Urothelium cell line (cell line): ENCODE measurements around the gene AAMP.
"Not testable (repeated sequence)": the region's sequence is repeated elsewhere in the genome, so short reads cannot be mapped to it uniquely, and the experiment has no call there.

Experiments
- DNase-seq: peaks from one replicate; pipeline ENCODE4 v3.0.0; 2011; ENCODE audit warnings: low spot score, mixed read lengths
- FAIRE-seq: peaks from 2 replicates; lab custom pipeline; 2011; peaks lifted over from hg19 to GRCh38; lab: Jason Lieb, UNC

The AAMP gene

GRCh38 chr2:218276986-218277755 lies 7.2 kb upstream of the AAMP start:
- no peak for DNase-seq
- FAIRE-seq: no peak

GRCh38 chr2:218275371-218276072 lies 5.6 kb upstream of the AAMP start:
- DNase-seq: no peak
- no peak for FAIRE-seq

- DNase-seq (no peak), FAIRE-seq (no peak)
Measured at GRCh38 chr2:218274586-218274985, 4.6 kb upstream of the AAMP start.

- FAIRE-seq: no peak
- no peak for DNase-seq
Measured at GRCh38 chr2:218273908-218274249, 3.9 kb upstream of the AAMP start.

- DNase-seq, FAIRE-seq: not testable (repeated sequence)
Measured at GRCh38 chr2:218273214-218273907, 3.4 kb upstream of the AAMP start.

GRCh38 chr2:218272531-218273212 lies 2.7 kb upstream of the AAMP start:
- FAIRE-seq: no peak
- peak; percentile 80 for DNase-seq

- no peak for DNase-seq
- no peak for FAIRE-seq
Measured at GRCh38 chr2:218271865-218272530, 2.1 kb upstream of the AAMP start.

- FAIRE-seq (no peak), DNase-seq (no peak)
Measured at GRCh38 chr2:218271487-218271797, 1.5 kb upstream of the AAMP start.

GRCh38 chr2:218270721-218271486 lies 967 bp upstream of the AAMP start:
- no peak for FAIRE-seq
- DNase-seq: peak; percentile 21

GRCh38 chr2:218267259-218267658 lies 2.7 kb downstream of the AAMP start:
- no peak for FAIRE-seq
- DNase-seq: no peak

- DNase-seq (no peak), FAIRE-seq (no peak)
Measured at GRCh38 chr2:218266316-218266979, 3.5 kb downstream of the AAMP start.

GRCh38 chr2:218265626-218266025 lies 4.3 kb downstream of the AAMP start:
- no peak for DNase-seq
- FAIRE-seq: no peak

- no peak for FAIRE-seq
Measured at GRCh38 chr2:218264773-218265561, 5.0 kb downstream of the AAMP start.

GRCh38 chr2:218263817-218264641 lies 5.9 kb downstream of the AAMP start:
- FAIRE-seq: no peak

More at GRCh38 chr2:218264773-218265561, 5.0 kb downstream of the AAMP start:
- no peak for DNase-seq

GRCh38 chr2:218262631-218263586 lies 7.0 kb downstream of the AAMP start:
- DNase-seq (no peak), FAIRE-seq (no peak)

More at GRCh38 chr2:218263817-218264641, 5.9 kb downstream of the AAMP start:
- DNase-seq: no peak

GRCh38 chr2:218262237-218262600 lies 7.7 kb downstream of the AAMP start:
- DNase-seq (no peak), FAIRE-seq (no peak)
